ENCODE measurements around the gene TAL1. TPM values are rescaled to one million over a fixed set of nuclear protein-coding genes. Genes with fewer than 3 reads are reported as not detected.

Gene TAL1
- polyA plus RNA-seq, 3 donors = 0.50 TPM; not detected in 2

DNA sequence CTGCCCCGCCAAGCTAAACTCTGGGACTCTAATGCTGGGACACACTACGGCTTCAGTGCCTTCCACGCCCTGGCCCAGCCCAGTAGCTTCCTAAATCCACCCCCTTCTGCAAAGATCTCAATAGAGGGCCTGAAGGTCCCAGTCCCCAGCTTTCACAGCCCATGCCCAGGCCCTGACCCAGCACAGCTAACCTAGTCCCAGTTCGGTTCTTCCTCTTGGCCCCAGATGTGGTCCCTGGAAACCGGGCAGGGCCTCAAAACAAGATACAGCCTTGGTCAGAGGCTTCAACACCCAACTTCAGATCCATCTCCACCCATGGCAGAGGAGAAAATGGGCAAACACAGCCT is 41.5 kb downstream of the TAL1 start:
- no peak overlapping the region for H3K9ac ChIP-seq (ENCODE audit: insufficient read depth, low read length, poor library complexity, severe bottlenecking)
- WGBS (ENCODE audit: insufficient coverage) = 28% methylated on average over 4 of the region's 5 CpGs
- no peaks in the 10 kb centered on the region for H4K20me1 ChIP-seq (ENCODE audit: insufficient read depth, low read length)
- H3K79me2 ChIP-seq (ENCODE audit: insufficient read depth, low read length) = no peaks in the 10 kb centered on the region
- H3K9me3 ChIP-seq (replicated peaks in 1 of 2; ENCODE audit: control insufficient read depth in 1 of 2, insufficient read depth in 1 of 2, low read length in 2 of 2) = no peaks in the 10 kb centered on the region
- Mint-ChIP-seq H3K27ac (no peak overlapping the region), H3K4me1 (peaks cover 6% of the 10 kb centered on the region), H3K4me3 (no peak overlapping the region), H3K9me3 (peaks cover 0 to 5% (median 0%) of the 10 kb centered on the region in 7 donors), H3K36me3 (no peaks in the 10 kb centered on the region), H3K27me3 (ENCODE audit: low read depth in 3 of 3) (peaks cover 0 to 9% (median 6%) of the 10 kb centered on the region in 3 donors)
- H3K4me2 ChIP-seq (replicated peaks; ENCODE audit: extremely low read depth, low read length, poor library complexity, severe bottlenecking) = no peak overlapping the region
- H3K4me1 ChIP-seq (ENCODE audit: control insufficient read depth in 1 of 2, insufficient read depth in 2 of 2, low read length in 2 of 2) = no peaks in the 10 kb centered on the region
- H3K36me3 ChIP-seq (replicated peaks in 1 of 2; ENCODE audit: control insufficient read depth in 1 of 2, insufficient read depth in 2 of 2, low read length in 2 of 2) = no peaks in the 10 kb centered on the region
- H3K27ac ChIP-seq (ENCODE audit: low read depth in 1 of 2, low read length in 2 of 2) = no peak overlapping the region
- intact Hi-C loops (cut with micrococcal nuclease) = loop anchor here (5.0 kb wide), 2 partner anchors 72 to 517 kb away; no protein-coding TSS in a partner anchor
- H3K4me3 ChIP-seq (replicated peaks in 1 of 3; ENCODE audit: low read depth in 2 of 3, low read length in 3 of 3) = no peak overlapping the region
- peak in 1 of 3 donors; percentile 1 for DNase-seq
- H3K27me3 ChIP-seq (ENCODE audit: control insufficient read depth in 2 of 2, insufficient read depth in 2 of 2, low read length in 2 of 2) = no peaks in the 10 kb centered on the region
- TF ChIP-seq, protein P1, sequence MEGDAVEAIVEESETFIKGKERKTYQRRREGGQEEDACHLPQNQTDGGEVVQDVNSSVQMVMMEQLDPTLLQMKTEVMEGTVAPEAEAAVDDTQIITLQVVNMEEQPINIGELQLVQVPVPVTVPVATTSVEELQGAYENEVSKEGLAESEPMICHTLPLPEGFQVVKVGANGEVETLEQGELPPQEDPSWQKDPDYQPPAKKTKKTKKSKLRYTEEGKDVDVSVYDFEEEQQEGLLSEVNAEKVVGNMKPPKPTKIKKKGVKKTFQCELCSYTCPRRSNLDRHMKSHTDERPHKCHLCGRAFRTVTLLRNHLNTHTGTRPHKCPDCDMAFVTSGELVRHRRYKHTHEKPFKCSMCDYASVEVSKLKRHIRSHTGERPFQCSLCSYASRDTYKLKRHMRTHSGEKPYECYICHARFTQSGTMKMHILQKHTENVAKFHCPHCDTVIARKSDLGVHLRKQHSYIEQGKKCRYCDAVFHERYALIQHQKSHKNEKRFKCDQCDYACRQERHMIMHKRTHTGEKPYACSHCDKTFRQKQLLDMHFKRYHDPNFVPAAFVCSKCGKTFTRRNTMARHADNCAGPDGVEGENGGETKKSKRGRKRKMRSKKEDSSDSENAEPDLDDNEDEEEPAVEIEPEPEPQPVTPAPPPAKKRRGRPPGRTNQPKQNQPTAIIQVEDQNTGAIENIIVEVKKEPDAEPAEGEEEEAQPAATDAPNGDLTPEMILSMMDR (IDR thresholded peaks at IDR 0.05) = no peak
- no peak overlapping the region for H2AFZ ChIP-seq (ENCODE audit: insufficient read depth, low read depth, low read length, poor library complexity, severe bottlenecking)

DNA sequence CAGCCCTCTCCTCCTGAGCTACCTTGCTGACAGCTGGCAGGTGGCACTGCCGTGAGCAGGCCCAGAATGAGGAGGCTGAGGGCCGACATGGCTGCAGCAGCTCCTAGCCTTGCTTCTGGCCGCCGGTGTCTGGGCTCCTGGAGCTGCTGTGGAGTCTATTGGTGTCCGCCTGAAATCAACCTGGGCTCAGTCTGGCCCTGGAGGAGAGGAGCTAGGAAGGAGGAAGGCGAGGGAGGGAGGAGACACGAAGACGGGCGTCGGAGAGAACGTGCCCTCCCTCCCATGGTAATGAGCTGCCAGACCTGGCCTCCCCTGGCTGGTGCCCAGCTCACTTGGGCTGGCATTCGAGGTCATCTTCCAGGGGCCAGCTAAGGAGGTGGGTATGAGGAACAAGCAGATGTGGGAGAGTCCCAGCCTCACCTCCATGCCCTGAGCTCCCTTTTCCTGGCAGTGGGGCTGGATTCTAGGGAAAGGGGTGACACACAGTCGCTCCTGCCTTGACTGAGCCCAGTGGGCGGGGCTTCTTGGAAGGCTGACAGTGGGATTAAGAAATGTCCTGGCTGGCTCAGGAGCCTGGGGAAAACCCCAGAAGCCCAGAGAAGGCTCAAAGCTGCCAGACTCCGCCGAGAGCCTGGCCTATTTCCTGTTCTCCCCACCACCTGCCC is 42.0 kb downstream of the TAL1 start, which contains the start of gene PDZK1IP1:
TSS of gene PDZK1IP1 (minus strand) at position 193 of the 665 bp plus-strand sequence. CDS start at position 89, 104 bp downstream.
- H3K4me1 ChIP-seq (ENCODE audit: control insufficient read depth in 1 of 2, insufficient read depth in 2 of 2, low read length in 2 of 2) = no peaks in the 10 kb centered on the region
- H3K9ac ChIP-seq (ENCODE audit: insufficient read depth, low read length, poor library complexity, severe bottlenecking) = no peak within 1 kb of the TSS
- H4K20me1 ChIP-seq (ENCODE audit: insufficient read depth, low read length) = no peaks in the 10 kb centered on the region
- peaks cover 6% of the 10 kb centered on the region for H3K4me1 Mint-ChIP-seq
- DNase-seq = peak in 1 of 3 donors; percentile 3
- H2AFZ ChIP-seq (ENCODE audit: insufficient read depth, low read depth, low read length, poor library complexity, severe bottlenecking) = no peak within 1 kb of the TSS
- no peaks in the 10 kb centered on the region for H3K36me3 Mint-ChIP-seq
- H3K27ac Mint-ChIP-seq = peak within 1 kb of the TSS in 3 of 7 donors; percentile 22 to 54 (median 37)
- TF ChIP-seq, protein P1 (IDR thresholded peaks at IDR 0.05) = no peak
- WGBS (ENCODE audit: insufficient coverage) = 54% methylated on average over 8 of the region's 16 CpGs
- H3K4me3 ChIP-seq (replicated peaks in 1 of 3; ENCODE audit: low read depth in 2 of 3, low read length in 3 of 3) = no peak within 1 kb of the TSS
- no peaks in the 10 kb centered on the region for H3K27me3 ChIP-seq (ENCODE audit: control insufficient read depth in 2 of 2, insufficient read depth in 2 of 2, low read length in 2 of 2)
- H3K36me3 ChIP-seq (replicated peaks in 1 of 2; ENCODE audit: control insufficient read depth in 1 of 2, insufficient read depth in 2 of 2, low read length in 2 of 2) = no peaks in the 10 kb centered on the region
- intact Hi-C loops (cut with micrococcal nuclease) = loop anchor here (5.0 kb wide), 2 partner anchors 72 to 517 kb away; no protein-coding TSS in a partner anchor
- peaks cover 0 to 9% (median 6%) of the 10 kb centered on the region in 3 donors for H3K27me3 Mint-ChIP-seq (ENCODE audit: low read depth in 3 of 3)
- no peak within 1 kb of the TSS for H3K27ac ChIP-seq (ENCODE audit: low read depth in 1 of 2, low read length in 2 of 2)
- no peak within 1 kb of the TSS for H3K4me2 ChIP-seq (replicated peaks; ENCODE audit: extremely low read depth, low read length, poor library complexity, severe bottlenecking)
- no peak within 1 kb of the TSS for H3K4me3 Mint-ChIP-seq
- H3K9me3 ChIP-seq (replicated peaks in 1 of 2; ENCODE audit: control insufficient read depth in 1 of 2, insufficient read depth in 1 of 2, low read length in 2 of 2) = no peaks in the 10 kb centered on the region
- H3K79me2 ChIP-seq (ENCODE audit: insufficient read depth, low read length) = no peaks in the 10 kb centered on the region
- peaks cover 0 to 5% (median 0%) of the 10 kb centered on the region in 7 donors for H3K9me3 Mint-ChIP-seq
